HEK293T (cell line): ENCODE measurements around the gene BAZ1B.

Source experiments
- ARNT ChIP-seq: fragments of 450-650 bp; IDR thresholded peaks from 2 replicates; pipeline ENCODE4 v1.6.1; 2017; ENCODE audit warnings: mild to moderate bottlenecking
- BHLHE40 ChIP-seq: fragments of 450-650 bp; IDR thresholded peaks from 2 replicates; pipeline ENCODE4 v1.6.1; 2016; ENCODE audit warnings: mild to moderate bottlenecking, moderate library complexity, borderline replicate concordance
- ELF4 ChIP-seq: fragments of 450-650 bp; IDR thresholded peaks from 2 replicates; pipeline ENCODE4 v1.6.1; 2017; ENCODE audit warnings: antibody characterized with exemption
- FOXM1 ChIP-seq: fragments of 450-650 bp; IDR thresholded peaks from 2 replicates; pipeline ENCODE4 v1.6.1; 2017; ENCODE audit warnings: mild to moderate bottlenecking, borderline replicate concordance
- HDGF ChIP-seq: fragments of 450-650 bp; IDR thresholded peaks from 2 replicates; pipeline ENCODE4 v1.6.1; 2017; ENCODE audit warnings: antibody characterized with exemption, borderline replicate concordance
- L3MBTL2 ChIP-seq: fragments of 450-650 bp; conservative IDR thresholded peaks from 2 replicates; pipeline ENCODE4 v1.6.1; 2016; ENCODE audit warnings: mild to moderate bottlenecking
- SP1 ChIP-seq: fragments of 450-650 bp; IDR thresholded peaks from 2 replicates; pipeline ENCODE4 v1.6.1; 2017
- TARDBP ChIP-seq: fragments of 450-650 bp; IDR thresholded peaks from 2 replicates; pipeline ENCODE4 v1.6.1; 2016

DNA sequence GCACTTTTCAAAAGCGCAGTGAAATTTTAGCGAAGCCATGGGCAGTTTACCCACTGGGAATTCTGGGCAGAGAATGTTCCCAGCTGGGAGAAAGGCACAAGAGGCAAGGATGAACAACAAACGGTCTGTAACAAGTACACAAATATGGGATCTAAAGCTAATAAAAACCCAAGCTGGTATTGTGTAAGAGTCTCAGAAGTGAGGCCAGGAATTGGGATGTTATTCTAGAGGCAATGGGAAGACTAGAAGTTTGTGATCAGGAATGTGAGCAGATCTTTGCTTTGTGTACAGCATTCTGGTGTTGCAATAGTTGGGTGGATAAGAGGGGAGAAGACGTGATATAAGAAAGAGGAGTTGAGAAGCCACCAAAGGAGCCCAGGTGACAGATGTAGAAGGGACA lies 73.5 kb downstream of the BAZ1B start:
- TF ChIP-seq BHLHE40 = no peak
- no peak for TF ChIP-seq L3MBTL2
- no peak for TF ChIP-seq TARDBP
- TF ChIP-seq SP1 = no peak
- no peak for TF ChIP-seq HDGF
- TF ChIP-seq ARNT = no peak
- TF ChIP-seq ELF4 = no peak
- no peak for TF ChIP-seq FOXM1
